ENCODE data around the gene CYFIP1.

GRCh38 chr15:22911306-22911705, 68.9 kb downstream of the CYFIP1 start:
- TF ChIP-seq CTCF (IDR thresholded peaks at IDR 0.05; ENCODE audit: insufficient read depth, low read depth, low read length): no peak
- TF ChIP-seq EZH2 (IDR thresholded peaks at IDR 0.05; ENCODE audit: insufficient read depth, low read length): no peak

Measured in astrocyte (in vitro differentiated cells and primary cell).